ENCODE measurements around the gene GALNT1. TPM values are rescaled to one million over a fixed set of nuclear protein-coding genes. Genes with fewer than 3 reads are reported as not detected.
A peak's percentile ranks its signal among the peaks of the same experiment; 100 is the strongest.

Gene GALNT1
- total and polyA plus RNA-seq, 9 of the 15 experiments (the other 6 are each of a cell fraction or from before 2014, with no cell fraction given): 14.4 to 54.1 (median 36.6) TPM

- H3K9me1 ChIP-seq (ENCODE audit: control insufficient read depth, insufficient read depth, low read length): no peaks in the 10 kb centered on the region
- ATAC-seq (no peak; the same call in 1 of the 3 replicates), DNase-seq (ENCODE audit: extremely low read depth in 1 of 4, low spot score in 3 of 4) (no peak), FAIRE-seq (no peak)
- H3K4me2 ChIP-seq (ENCODE audit: insufficient read depth, low read length): no peak overlapping the region
- no TSS peak for BruUV-seq (replicated peaks)
- H4K20me1 ChIP-seq (replicated peaks; ENCODE audit: control insufficient read depth, insufficient read depth, low read length): no peaks in the 10 kb centered on the region
- H3K36me3 ChIP-seq (ENCODE audit: control insufficient read depth, insufficient read depth, low read length): no peaks in the 10 kb centered on the region
- in situ Hi-C loops (cut with MboI): no loop called here
- H2AFZ ChIP-seq (ENCODE audit: low read depth, low read length): no peak overlapping the region
- H3K4me1 ChIP-seq (replicated peaks in 1 of 2; ENCODE audit: control insufficient read depth in 2 of 2, insufficient read depth in 2 of 2, low read length in 2 of 2): no peaks in the 10 kb centered on the region
- H3K9me3 ChIP-seq (replicated peaks; ENCODE audit: control insufficient read depth, insufficient read depth, low read depth, low read length): no peaks in the 10 kb centered on the region
- intact Hi-C loops (cut with micrococcal nuclease): no loop called here
- H3K79me2 ChIP-seq (ENCODE audit: control insufficient read depth, insufficient read depth, low read length): no peaks in the 10 kb centered on the region
- H3K27ac ChIP-seq (ENCODE audit: extremely low read depth, low read depth, low read length): no peak overlapping the region
- 42% methylated on average over 1 of the region's 1 CpG for WGBS (ENCODE audit: insufficient coverage, low coverage, missing lambda C conversion rate)
- POLR2A ChIA-PET: no interaction called here
- no peak overlapping the region for H3K9ac ChIP-seq (ENCODE audit: insufficient read depth in 1 of 2, low read depth in 2 of 2, low read length in 2 of 2)
- CTCF ChIA-PET (ENCODE audit: low intra/inter-chr PET ratio): no interaction called here
- H3K4me3 ChIP-seq: no peak overlapping the region
- no peaks in the 10 kb centered on the region for H3K27me3 ChIP-seq (ENCODE audit: control insufficient read depth in 2 of 2, insufficient read depth in 2 of 2, low read length in 2 of 2)
- TF ChIP-seq REST (IDR thresholded peaks at IDR 0.05; ENCODE audit: borderline replicate concordance) (peak; percentile 68), REST (CRISPR knock-in tag; IDR thresholded peaks at IDR 0.05; ENCODE audit: low read depth) (no peak), TAF1 (IDR thresholded peaks at IDR 0.05; ENCODE audit: control insufficient read depth, extremely low read depth, insufficient read depth, low read length, severe bottlenecking) (no peak)
Measured at GRCh38 chr18:35671966-35672603, 90.5 kb downstream of the GALNT1 start.

Data from K562 (cell line).